ENCODE measurements around the gene MMP10. TPM values are rescaled to one million over a fixed set of nuclear protein-coding genes. Genes with fewer than 3 reads are reported as not detected.

Gene MMP10
- not detected in 2 replicates for total RNA-seq

- intact Hi-C loops (cut with micrococcal nuclease), result no loop called here
These were observed at the start of gene MMP10 for GRCh38 chr11:102780491-102780918. TSS of gene MMP10 (minus strand) at chr11:102780628. CDS start at chr11:102780591, 37 bp downstream.

DNA sequence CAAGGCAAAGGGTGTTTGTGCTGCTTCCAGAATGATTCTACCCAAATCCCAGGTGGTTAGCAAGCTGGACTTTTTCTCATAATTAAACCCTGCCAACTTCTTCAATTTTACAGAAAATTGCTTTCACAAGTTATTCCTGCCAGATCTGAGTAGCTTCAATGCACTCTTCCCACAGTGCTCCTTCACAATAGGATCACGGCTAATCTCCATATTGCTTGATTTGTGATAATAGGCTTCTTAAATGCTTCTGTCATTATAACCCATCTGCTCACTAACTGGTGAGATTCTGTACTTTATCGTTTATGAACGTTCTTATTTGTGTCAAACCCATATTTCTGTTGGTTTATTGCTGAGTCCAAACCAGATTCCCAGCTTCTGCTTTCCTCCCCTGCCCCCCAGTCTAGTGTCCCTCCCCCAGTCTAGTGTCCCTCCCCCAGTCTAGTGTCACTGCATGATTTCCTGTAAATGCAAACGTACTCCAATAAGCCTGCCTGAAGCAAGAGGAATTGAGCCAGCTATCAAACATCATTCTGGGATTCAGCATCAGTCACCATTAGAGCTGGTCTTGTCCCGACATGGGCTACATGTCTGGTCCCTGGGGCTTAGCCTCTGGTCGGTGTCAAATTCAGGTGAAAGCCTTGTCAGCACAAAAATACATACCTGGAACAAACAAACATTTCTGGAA, 49.0 kb upstream of the MMP10 start:
- intact Hi-C loops (cut with micrococcal nuclease), result no loop called here

DNA sequence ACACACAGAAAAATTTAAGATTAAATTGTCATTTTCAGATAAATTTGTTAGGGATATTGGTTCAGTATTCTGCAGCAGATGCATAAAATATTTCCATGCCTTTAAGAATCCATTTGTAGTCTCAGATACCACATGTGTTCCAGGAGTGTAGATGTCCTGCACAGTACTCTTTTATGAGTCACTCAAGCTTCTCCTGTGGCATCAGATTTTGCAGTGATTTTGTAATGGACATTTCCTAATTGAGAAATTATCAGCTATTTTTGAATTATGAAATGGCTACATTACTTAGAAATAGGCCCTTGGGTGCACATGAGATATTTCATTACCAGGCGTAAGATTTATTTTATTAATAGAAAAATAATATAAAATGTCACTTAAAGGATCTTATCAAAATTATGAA, 44.1 kb upstream of the MMP10 start:
- intact Hi-C loops (cut with micrococcal nuclease), result no loop called here

DNA sequence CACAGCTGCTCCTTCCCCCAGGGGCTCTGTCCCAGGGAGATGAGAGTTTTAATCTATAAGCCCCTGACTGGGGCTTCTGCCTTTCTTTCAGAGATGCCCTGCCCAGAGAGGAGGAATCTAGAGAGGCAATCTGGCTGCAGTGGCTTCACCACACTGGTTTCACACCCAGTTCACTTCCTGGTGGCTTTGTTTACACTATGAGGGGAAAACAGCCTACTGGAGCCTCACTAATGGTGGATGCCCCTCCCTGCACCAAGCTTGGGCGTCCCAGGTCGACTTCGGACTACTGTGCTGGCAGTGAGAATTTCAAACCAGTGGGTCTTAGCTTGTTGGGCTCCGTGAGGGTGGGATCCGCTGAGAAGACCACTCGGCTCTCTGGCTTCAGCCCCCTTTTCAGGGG, 39.1 kb upstream of the MMP10 start:
- intact Hi-C loops (cut with micrococcal nuclease), result no loop called here

DNA sequence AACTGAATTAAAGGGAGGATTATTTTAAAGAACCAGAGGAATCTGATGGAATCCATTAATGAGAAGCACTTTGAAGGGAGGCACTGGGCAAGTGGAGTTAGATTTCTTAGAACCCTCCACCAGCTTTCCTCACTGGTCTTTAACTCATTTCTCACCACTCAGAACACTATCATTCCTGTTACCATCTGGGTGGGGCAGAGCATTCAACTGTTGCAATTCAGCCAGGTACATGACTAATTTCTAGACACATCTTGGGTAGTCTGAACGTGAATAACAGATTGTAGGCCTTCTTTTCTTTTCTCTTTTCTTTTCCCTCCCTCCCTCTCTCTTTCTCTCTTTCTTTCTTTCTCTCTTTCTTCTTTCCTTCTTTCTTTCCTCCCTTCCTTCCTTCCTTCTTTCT, 33.1 kb upstream of the MMP10 start:
- intact Hi-C loops (cut with micrococcal nuclease), result no loop called here

DNA sequence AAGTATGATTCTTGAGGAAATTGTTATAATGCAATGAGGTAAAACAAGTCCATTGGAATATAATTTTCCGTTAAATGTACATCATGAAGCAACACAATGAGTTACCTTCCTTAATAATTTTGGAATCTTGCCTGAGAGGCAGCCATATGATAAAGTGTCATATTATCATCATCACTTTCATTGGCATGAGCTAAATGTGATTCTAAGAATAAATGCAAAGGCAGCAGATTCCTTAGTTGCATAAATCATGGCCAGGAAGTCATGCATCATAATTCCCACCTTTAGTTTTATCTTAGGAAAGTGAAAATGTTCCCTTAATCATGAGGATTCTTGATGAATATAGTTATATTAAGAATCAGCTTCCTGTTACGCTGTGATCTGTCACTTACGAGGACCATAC, 31.8 kb upstream of the MMP10 start:
- intact Hi-C loops (cut with micrococcal nuclease), result no loop called here

DNA sequence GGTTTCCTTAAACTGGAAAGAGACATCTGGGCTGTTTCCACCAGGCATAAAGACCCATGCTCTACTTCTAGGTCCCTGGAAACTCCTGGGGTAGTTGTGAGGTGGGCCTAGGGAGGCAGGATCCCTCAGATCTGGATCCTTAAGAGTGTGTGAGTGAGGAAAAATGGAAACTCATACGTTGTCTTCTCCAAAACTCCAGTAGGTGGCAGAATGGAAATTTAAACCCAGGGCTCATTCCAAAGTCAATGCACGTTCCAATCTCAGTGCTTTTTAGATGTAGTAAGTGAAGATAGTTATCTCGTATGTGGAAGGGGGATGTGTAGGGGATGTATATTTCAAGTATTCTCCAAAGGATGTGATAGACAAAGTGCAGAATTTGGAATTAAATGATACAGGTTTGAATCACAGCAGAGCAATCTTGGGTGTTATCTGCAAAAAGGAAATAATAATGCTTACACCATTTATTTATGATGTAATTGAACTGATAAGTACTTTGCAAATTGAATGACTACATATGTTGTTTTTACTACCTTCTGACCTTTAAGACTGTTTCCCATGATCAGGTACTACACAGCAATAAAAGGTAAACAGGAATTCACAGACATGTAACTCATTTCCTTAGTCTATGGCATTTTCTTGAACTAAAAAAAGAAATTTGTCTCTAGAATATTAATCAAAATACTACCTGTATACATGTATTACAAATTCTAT, 30.7 kb upstream of the MMP10 start:
- intact Hi-C loops (cut with micrococcal nuclease), result no loop called here

DNA sequence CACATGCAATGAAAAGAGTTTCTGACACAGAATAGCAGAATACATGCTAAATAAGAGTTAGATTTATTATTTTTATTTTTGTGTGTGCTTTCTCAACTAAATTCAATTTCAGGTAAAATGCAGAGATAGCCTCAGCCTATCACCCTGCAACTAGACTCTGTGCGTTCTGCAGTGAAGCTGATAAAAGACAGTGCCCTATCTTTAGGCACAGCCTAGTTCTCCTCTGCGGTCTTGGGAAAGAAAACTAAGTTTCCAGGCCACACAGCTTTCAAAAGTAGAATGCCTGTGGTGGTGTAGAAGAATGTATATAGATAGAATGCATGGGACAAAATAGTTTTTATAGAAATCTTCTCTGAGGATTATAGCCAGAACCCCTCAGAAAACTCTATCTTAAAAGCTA, 29.5 kb upstream of the MMP10 start:
- intact Hi-C loops (cut with micrococcal nuclease), result no loop called here

DNA sequence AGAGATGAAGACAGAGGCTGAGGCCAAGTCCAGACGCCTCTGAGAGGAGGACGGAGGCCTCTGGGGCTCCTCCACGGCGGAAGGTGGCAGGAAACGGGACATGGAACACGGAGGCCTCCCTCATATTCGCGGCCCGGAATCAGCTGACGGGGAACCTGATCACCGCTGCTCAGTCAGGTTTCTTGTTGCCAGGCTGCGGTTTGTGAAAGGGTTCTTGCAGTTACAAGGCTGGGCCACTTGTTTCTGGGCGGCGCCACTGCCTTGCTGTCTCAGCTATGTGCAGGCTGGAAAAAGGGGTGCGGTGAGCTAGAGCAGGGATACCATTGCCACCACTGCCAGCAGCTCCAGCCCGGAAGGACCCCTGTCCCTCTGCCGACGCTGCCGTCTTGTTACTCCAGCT, 27.5 kb upstream of the MMP10 start:
- intact Hi-C loops (cut with micrococcal nuclease), result no loop called here

GRCh38 chr11:102806296-102806695, 25.9 kb upstream of the MMP10 start:
- intact Hi-C loops (cut with micrococcal nuclease), result no loop called here

DNA sequence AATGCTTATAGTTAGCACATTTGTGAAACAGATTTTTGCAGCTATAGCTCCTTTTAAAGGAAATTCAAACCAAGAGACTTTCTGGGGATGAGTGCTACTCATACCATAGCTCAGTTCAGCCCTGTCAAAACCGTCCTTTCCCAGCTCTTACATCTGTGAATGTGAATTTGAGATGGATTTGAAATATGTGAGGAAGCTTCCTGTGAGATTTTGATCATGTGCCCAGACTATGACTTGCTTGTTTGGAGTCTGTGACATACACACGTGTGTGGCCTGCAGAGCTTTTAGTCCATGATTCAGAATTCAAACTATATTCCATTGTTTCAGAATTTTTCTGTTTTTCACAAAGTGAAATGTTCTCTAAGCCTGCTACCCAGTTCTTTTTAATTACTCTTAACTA, 21.9 kb upstream of the MMP10 start:
- intact Hi-C loops (cut with micrococcal nuclease), result no loop called here

GRCh38 chr11:102800767-102801166, 20.3 kb upstream of the MMP10 start:
- intact Hi-C loops (cut with micrococcal nuclease), result no loop called here

GRCh38 chr11:102799681-102800340, 19.4 kb upstream of the MMP10 start:
- intact Hi-C loops (cut with micrococcal nuclease), result no loop called here

DNA sequence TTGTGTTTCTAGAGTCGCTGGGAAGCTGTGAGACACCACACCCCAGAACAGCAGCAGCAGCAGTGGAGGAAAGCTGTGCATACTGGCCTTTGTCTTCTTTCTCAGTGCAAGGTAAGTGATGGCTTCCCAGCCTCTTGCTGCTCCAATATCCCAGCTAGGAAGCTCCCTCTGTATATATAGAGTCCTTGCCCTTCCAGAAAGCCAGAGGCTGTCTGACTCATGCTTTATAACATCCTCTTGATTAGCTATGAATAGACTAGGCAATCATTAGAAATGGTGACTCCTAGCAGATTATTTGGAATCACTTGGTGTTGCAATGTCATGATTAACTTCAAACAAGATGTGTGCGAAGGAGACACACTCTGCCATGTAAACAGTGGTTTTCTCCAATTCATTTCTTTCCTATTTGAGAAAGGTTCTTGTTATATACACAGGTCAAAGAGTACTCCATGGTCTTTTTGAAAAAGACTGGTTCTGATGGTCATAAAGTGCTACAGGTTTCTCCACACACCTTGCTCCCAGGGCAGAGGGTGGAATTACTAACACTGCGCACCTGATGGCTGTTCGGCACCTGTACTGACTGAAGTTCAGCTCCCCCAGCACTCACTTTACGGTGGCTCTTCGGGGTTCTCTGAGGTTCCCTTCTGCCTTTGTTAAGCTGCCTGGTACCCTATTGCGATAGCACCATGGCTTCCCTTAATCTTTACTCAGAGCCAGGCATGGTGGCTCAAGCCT, 17.8 kb upstream of the MMP10 start, which contains the start of gene MMP1:
MMP1 (minus strand) TSS at position 149 of the 735 bp plus-strand sequence; CDS start at position 81, 68 bp downstream.
- intact Hi-C loops (cut with micrococcal nuclease), result no loop called here

GRCh38 chr11:102794382-102794781, 14.0 kb upstream of the MMP10 start:
- intact Hi-C loops (cut with micrococcal nuclease), result no loop called here

GRCh38 chr11:102793677-102794290, 13.4 kb upstream of the MMP10 start:
- intact Hi-C loops (cut with micrococcal nuclease), result no loop called here

DNA sequence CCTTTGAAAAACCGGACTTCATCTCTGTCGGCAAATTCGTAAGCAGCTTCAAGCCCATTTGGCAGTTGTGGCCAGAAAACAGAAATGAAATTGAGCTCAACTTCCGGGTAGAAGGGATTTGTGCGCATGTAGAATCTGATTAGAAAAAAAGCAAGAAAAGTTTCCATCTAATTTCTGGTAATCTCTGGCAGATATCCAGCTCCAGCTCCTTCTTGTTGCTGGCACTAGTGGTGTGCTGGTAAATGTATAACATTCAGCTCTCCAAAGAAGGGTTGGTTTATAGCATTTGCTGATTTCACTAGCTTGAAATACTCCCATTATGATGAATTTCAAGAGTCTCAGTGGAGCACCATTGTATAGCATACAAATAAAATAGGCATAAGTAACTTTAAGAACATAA, 12.2 kb upstream of the MMP10 start:
- intact Hi-C loops (cut with micrococcal nuclease), result no loop called here

GRCh38 chr11:102791271-102792036, 11.0 kb upstream of the MMP10 start:
- intact Hi-C loops (cut with micrococcal nuclease), result no loop called here

DNA sequence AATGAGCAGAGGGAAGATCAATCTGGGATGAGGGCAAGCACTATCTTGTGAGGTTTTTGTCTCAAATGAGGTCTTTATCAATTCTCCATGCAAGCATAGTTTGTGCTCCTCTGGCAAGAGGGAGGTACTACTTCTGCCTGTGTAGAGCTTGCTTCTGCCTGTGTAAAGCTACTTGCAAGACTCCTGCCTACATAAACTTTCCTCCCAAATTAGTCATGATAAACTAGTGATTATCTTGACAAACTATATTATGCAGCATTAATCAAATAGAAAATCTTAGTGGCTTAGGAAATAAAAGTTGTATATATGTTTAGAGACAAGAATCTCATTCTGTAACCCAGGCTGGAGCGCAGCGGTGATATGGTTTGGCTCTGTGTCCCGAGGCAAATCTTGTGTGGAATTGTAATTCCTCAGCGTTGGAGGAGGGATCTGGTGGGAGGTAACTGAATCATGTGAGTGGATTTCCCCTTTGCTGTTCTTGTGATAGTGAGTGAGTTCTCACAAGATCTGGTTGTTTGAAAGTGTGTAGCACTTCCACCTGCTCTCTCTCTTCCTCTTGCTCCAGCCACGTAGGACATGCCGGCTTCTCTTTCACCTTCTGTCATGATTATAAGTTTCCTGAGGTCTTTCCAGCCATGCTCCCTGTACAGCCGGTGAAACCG, 8.0 kb upstream of the MMP10 start:
- intact Hi-C loops (cut with micrococcal nuclease), result no loop called here

GRCh38 chr11:102784380-102784779, 4.0 kb upstream of the MMP10 start:
- intact Hi-C loops (cut with micrococcal nuclease), result no loop called here

Measured in T-helper 2 cell treated with Interferon-gamma antibody and Interleukin-4, amounts not matched to agents 100 ng/mL and 5 ng/mL, for 36 hours (primary cell).